WTC11 (cell line): ENCODE measurements around the gene GSS. TPM values are rescaled to one million over a fixed set of nuclear protein-coding genes. Genes with fewer than 3 reads are reported as not detected.

Experiments
- ATAC-seq: fragments of 200-7000 bp; cut with Tn5 transposase; 2 replicates; pipeline ENCODE4 v1.10.0; 2021; ENCODE audit warnings: mild to moderate bottlenecking, moderate library complexity
- CTCF ChIA-PET: fragments of 300-600 bp; sonication (Branson Sonifier 250); formaldehyde crosslinking; loops from one replicate; lab custom pipeline; 2021; ENCODE audit warnings: antibody characterized with exemption; lab: Charles Lee
- POLR2A ChIA-PET: fragments of 350-600 bp; sonication (Branson Sonifier 250); formaldehyde crosslinking; loops from one replicate; lab custom pipeline; 2021; ENCODE audit warnings: antibody characterized with exemption; lab: Charles Lee
- DNase-seq: peaks from one replicate; pipeline ENCODE4 v3.0.0; 2021; ENCODE audit warnings: low spot score
- H3K27ac Mint-ChIP-seq: 2 replicates; pipeline ENCODE4 v1.8.0; 2021; ENCODE audit warnings: mixed read lengths
- H3K27me3 Mint-ChIP-seq: 2 replicates; pipeline ENCODE4 v1.8.0; 2021; ENCODE audit warnings: low read depth, mild to moderate bottlenecking, moderate library complexity, mixed read lengths
- H3K36me3 Mint-ChIP-seq: 2 replicates; pipeline ENCODE4 v1.8.0; 2021; ENCODE audit warnings: mixed read lengths
- H3K4me1 Mint-ChIP-seq: 2 replicates; pipeline ENCODE4 v1.8.0; 2022; ENCODE audit warnings: mixed read lengths
- H3K4me3 Mint-ChIP-seq: 2 replicates; pipeline ENCODE4 v1.8.0; 2021; ENCODE audit warnings: mild to moderate bottlenecking, moderate library complexity, mixed read lengths
- H3K9me3 Mint-ChIP-seq: 2 replicates; pipeline ENCODE4 v1.8.0; 2021; ENCODE audit warnings: mixed read lengths
- NFYB ChIP-seq: sonication (generic); formaldehyde crosslinking; conservative IDR thresholded peaks from 2 replicates; pipeline ENCODE4 v1.8.0; 2022; ENCODE audit warnings: low read depth, missing genetic modification reagents
- ZNF232 ChIP-seq: sonication (generic); formaldehyde crosslinking; IDR thresholded peaks from 2 replicates; pipeline ENCODE4 v1.8.0; 2022; ENCODE audit warnings: mild to moderate bottlenecking, missing genetic modification reagents
- microRNA-seq: library from miRNA; unstranded; fragments of <30 nt; microRNA quantifications from one replicate; pipeline ENCODE4 v1.2.0, GENCODE V29; 2022; ENCODE audit warnings: borderline number of aligned reads
- total RNA-seq: library from RNA; stranded (reverse); gene quantifications from 3 replicates; pipeline ENCODE4 v1.2.3, GENCODE V29; 2021
- TF ChIP-seq, protein P1 (sequence below): fragments of 250-450 bp; sonication (Bioruptor Pico); IDR thresholded peaks from 2 replicates; pipeline ENCODE4 v1.8.0; 2021; ENCODE audit warnings: mild to moderate bottlenecking

GSS gene
- total RNA-seq, 1 experiment from 2014 or later: 47.3 TPM

DNA sequence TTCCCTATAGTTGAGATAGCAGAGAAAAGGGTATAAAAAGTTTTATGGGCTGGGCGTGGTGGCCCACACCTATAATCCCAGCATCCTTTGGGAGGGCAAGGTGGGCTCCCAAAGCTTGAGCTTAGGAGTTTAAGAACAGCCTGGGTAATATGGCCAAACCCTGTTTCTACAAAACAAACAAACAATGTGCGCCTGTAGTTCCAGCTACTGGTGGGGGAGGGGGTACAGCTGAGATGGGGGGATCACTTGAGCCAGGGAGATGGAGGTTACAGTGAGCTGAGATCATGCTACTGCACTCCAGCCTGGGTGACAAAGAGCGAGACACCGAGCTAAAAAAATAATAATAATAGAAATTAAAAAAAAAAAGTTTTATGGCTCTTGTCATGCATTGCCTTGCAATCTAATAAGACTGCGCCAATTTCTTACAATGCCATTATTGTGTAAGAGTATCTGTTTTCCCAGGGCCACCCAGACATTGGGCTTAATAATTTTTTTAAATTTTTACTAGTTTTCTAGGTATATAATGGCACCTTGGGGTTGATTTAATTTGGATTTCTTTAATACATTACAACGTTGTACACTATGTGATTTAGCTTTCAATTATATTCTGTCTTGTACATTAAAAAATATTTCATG, 75.3 kb downstream of the GSS start:
- POLR2A ChIA-PET: no interaction called here
- Mint-ChIP-seq H3K36me3 (peaks cover 17% of the 10 kb centered on the region; the same call in 1 of the 2 replicates), H3K9me3 (no peaks in the 10 kb centered on the region), H3K27me3 (peaks cover 11% of the 10 kb centered on the region), H3K4me1 (peaks cover 18% of the 10 kb centered on the region), H3K27ac (no peak overlapping the region; the same call in 1 of the 2 replicates), H3K4me3 (no peak overlapping the region)
- TF ChIP-seq NFYB (CRISPR knock-in tag) (no peak), ZNF232 (CRISPR knock-in tag) (no peak)
- TF ChIP-seq, protein P1, sequence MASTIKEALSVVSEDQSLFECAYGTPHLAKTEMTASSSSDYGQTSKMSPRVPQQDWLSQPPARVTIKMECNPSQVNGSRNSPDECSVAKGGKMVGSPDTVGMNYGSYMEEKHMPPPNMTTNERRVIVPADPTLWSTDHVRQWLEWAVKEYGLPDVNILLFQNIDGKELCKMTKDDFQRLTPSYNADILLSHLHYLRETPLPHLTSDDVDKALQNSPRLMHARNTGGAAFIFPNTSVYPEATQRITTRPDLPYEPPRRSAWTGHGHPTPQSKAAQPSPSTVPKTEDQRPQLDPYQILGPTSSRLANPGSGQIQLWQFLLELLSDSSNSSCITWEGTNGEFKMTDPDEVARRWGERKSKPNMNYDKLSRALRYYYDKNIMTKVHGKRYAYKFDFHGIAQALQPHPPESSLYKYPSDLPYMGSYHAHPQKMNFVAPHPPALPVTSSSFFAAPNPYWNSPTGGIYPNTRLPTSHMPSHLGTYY (CRISPR knock-in tag): no peak
- CTCF ChIA-PET: interaction anchor here (1.0 to 2.5 kb wide), 3 partner anchors 30 to 103 kb away, joined by 3 to 9 read pairs (median 4); partner anchors contain the start of genes GSS and MYH7B
- ATAC-seq (no peak), DNase-seq (no peak)

Small RNA genes lying within 50 kb of the gene (microRNA-seq; reads per million reads assigned to microRNA genes)
- gene MIR499A: not detected
- not detected for gene MIR499B

Other genes starting within 250 kb of the GSS start
- gene NCOA6, start 130.2 kb downstream of the GSS start, total RNA-seq: 8.0 to 10.1 TPM (median 8.2 TPM) in 3 replicates
- 27.7 to 34.5 TPM (median 33.3 TPM) in 3 replicates for gene GGT7, start 83.0 kb downstream of the GSS start, total RNA-seq
- 28.9 to 35.9 TPM (median 29.0 TPM) in 3 replicates for gene ACSS2, start 79.2 kb downstream of the GSS start, total RNA-seq
- gene MYH7B, start 62 bp upstream of the GSS start, total RNA-seq: 0.66 to 1.0 TPM (median 0.98 TPM) in 3 replicates
- gene TRPC4AP, start 137.0 kb upstream of the GSS start, total RNA-seq: 62.7 to 73.8 TPM (median 68.0 TPM) in 3 replicates
- 22.7 to 24.2 TPM (median 24.0 TPM) in 3 replicates for gene EDEM2, start 191.5 kb upstream of the GSS start, total RNA-seq
- gene PROCR, start 216.3 kb upstream of the GSS start, total RNA-seq: 20.5 to 29.7 TPM (median 22.2 TPM) in 3 replicates